ENCODE data around the gene GABRB3. TPM values are rescaled to one million over a fixed set of nuclear protein-coding genes. Genes with fewer than 3 reads are reported as not detected.

GABRB3 gene
- total RNA-seq, 1 donor from 2014 or later, result 8.8 TPM

DNA sequence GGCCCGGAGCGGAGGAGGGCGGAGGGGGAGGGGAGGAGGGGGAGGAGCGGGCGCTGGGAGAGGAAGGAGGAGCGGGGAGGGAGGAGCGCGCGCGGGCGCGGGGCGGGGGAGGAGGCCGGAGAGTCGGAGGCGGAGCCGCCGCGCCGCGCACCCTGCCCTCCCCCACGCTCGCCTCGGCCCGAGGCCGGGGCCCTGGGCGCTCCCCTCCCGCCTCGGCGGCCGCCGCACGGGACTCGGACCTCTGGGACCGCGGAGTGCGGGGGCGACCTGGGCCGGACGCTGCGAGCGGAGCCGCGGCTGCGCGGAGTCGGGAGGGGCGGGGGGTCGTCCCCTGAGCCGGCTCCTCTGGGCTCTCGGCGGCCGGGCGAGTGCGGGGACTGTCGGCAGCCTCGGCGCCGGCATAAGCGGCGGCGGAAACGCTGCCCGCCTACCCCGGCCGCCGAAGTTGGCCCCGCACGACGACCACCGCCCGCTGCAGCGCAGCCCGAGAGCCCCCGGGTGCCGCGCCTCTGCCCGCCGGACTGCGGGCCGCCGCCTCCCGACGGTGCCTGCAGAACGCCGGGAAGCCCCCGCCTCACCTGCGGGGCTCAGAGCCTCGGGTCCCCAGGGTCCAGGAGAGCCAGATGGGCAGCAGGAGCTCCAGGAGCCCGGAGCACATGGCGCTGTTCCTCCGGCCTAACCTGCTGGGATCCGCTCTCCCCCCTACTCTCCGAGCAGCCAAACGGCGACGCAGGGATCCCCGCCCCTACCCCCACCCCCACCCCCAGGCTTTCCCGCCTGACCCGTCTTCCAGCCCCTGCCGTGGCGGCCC lies 406 bp upstream of the GABRB3 start:
- no peak overlapping the region for H3K9ac ChIP-seq
- H3K36me3 Mint-ChIP-seq, result no peaks in the 10 kb centered on the region
- H3K4me2 ChIP-seq, result peak overlapping the region; percentile 89
- H3K27ac Mint-ChIP-seq, result no peak overlapping the region
- peaks cover 26% of the 10 kb centered on the region for H3F3A ChIP-seq (ENCODE audit: low read depth)
- peak; percentile 89 for DNase-seq (ENCODE audit: low spot score)
- peaks cover 17% of the 10 kb centered on the region for H3K79me2 ChIP-seq (ENCODE audit: low read depth)
- TF ChIP-seq EZH2 (IDR thresholded peaks at IDR 0.05) (peak; percentile 8), CTCF (IDR thresholded peaks at IDR 0.05) (no peak)
- no peaks in the 10 kb centered on the region for H3K9me3 Mint-ChIP-seq
- peak overlapping the region; percentile 74 for H2AFZ ChIP-seq (replicated peaks)
- H3K4me3 ChIP-seq, result peak overlapping the region; percentile 79
- H3K9me3 ChIP-seq (ENCODE audit: low read depth), result no peaks in the 10 kb centered on the region
- no peak overlapping the region for H3K27ac ChIP-seq
- H3K4me1 Mint-ChIP-seq, result peaks cover 19% of the 10 kb centered on the region
- peak overlapping the region; percentile 92 for H3K4me3 Mint-ChIP-seq
- peaks cover 6% of the 10 kb centered on the region for H4K20me1 ChIP-seq (ENCODE audit: low read depth)
- peaks cover 9% of the 10 kb centered on the region for H3K27me3 Mint-ChIP-seq (ENCODE audit: insufficient read depth, low read depth)
- H3K36me3 ChIP-seq, result no peaks in the 10 kb centered on the region
- H3K27me3 ChIP-seq, result peaks cover 11% of the 10 kb centered on the region
- H3K4me1 ChIP-seq, result peaks cover 26% of the 10 kb centered on the region

- no peak overlapping the region for H3K27ac ChIP-seq
- H3K9me3 ChIP-seq (ENCODE audit: low read depth), result no peaks in the 10 kb centered on the region
- H3K36me3 ChIP-seq, result no peaks in the 10 kb centered on the region
- peaks cover 9% of the 10 kb centered on the region for H3K27me3 Mint-ChIP-seq (ENCODE audit: insufficient read depth, low read depth)
- no peak overlapping the region for H3K9ac ChIP-seq
- peaks cover 30% of the 10 kb centered on the region for H3K4me1 Mint-ChIP-seq
- peak overlapping the region; percentile 92 for H3K4me3 Mint-ChIP-seq
- H3K27me3 ChIP-seq, result peaks cover 11% of the 10 kb centered on the region
- peak; percentile 94 for DNase-seq (ENCODE audit: low spot score)
- H3F3A ChIP-seq (ENCODE audit: low read depth), result peaks cover 43% of the 10 kb centered on the region
- peak overlapping the region; percentile 89 for H3K4me2 ChIP-seq
- H3K36me3 Mint-ChIP-seq, result no peaks in the 10 kb centered on the region
- H4K20me1 ChIP-seq (ENCODE audit: low read depth), result peaks cover 6% of the 10 kb centered on the region
- TF ChIP-seq CTCF (IDR thresholded peaks at IDR 0.05) (no peak), EZH2 (IDR thresholded peaks at IDR 0.05) (peak; percentile 39)
- no peaks in the 10 kb centered on the region for H3K9me3 Mint-ChIP-seq
- no peak overlapping the region for H3K27ac Mint-ChIP-seq
- H3K4me1 ChIP-seq, result peaks cover 42% of the 10 kb centered on the region
- peak overlapping the region; percentile 79 for H3K4me3 ChIP-seq
- H3K79me2 ChIP-seq (ENCODE audit: low read depth), result peaks cover 17% of the 10 kb centered on the region
- no peak overlapping the region for H2AFZ ChIP-seq (replicated peaks)
Observed at GRCh38 chr15:26771578-26772153, 1.2 kb downstream of the GABRB3 start.

GRCh38 chr15:26771168-26771567 lies 1.7 kb downstream of the GABRB3 start:
- no peak overlapping the region for H3K9ac ChIP-seq
- H3F3A ChIP-seq (ENCODE audit: low read depth), result peaks cover 46% of the 10 kb centered on the region
- no peaks in the 10 kb centered on the region for H3K9me3 ChIP-seq (ENCODE audit: low read depth)
- H2AFZ ChIP-seq (replicated peaks), result no peak overlapping the region
- H3K4me2 ChIP-seq, result peak overlapping the region; percentile 89
- Mint-ChIP-seq H3K4me1 (peaks cover 32% of the 10 kb centered on the region), H3K27me3 (ENCODE audit: insufficient read depth, low read depth) (peaks cover 9% of the 10 kb centered on the region), H3K4me3 (peak overlapping the region; percentile 92), H3K36me3 (no peaks in the 10 kb centered on the region), H3K9me3 (no peaks in the 10 kb centered on the region), H3K27ac (no peak overlapping the region)
- no peaks in the 10 kb centered on the region for H3K36me3 ChIP-seq
- no peak overlapping the region for H3K27ac ChIP-seq
- no peak for TF ChIP-seq EZH2 (IDR thresholded peaks at IDR 0.05)
- TF ChIP-seq CTCF (IDR thresholded peaks at IDR 0.05), result no peak
- TF ChIP-seq EZH2phosphoT487 (IDR thresholded peaks at IDR 0.05), result no peak
- peak; percentile 18 for DNase-seq (ENCODE audit: low spot score)
- H3K27me3 ChIP-seq, result peaks cover 11% of the 10 kb centered on the region
- H4K20me1 ChIP-seq (ENCODE audit: low read depth), result peaks cover 6% of the 10 kb centered on the region
- peak overlapping the region; percentile 79 for H3K4me3 ChIP-seq
- H3K4me1 ChIP-seq, result peaks cover 47% of the 10 kb centered on the region
- H3K79me2 ChIP-seq (ENCODE audit: low read depth), result peaks cover 17% of the 10 kb centered on the region

Measured in neural progenitor cell (in vitro differentiated cells).